ENCODE data around the gene NECTIN1. TPM values are rescaled to one million over a fixed set of nuclear protein-coding genes. Genes with fewer than 3 reads are reported as not detected.

The NECTIN1 gene
- total RNA-seq, 2 experiments from 2014 or later = 5.8 to 14.3 TPM

DNA sequence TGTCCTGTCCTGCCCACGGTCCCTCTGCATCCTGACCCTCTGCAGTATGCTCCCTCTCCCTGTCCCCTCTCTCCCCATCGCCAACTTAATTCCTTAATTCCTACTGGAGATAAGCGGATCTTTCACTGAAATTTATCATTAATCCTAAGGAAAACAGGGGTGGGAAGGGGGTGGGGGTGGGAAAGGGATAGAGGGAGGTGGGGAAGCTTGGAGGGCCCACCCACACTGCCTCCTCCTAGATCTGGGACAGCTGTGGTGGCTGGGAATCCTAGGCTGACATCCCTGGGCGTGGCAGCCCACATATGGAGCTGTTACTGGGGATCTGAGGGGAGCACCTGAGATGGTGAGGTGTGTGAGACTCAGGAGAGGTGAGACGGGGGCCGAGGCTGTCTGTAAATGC lies 14.4 kb downstream of the NECTIN1 start:
- Histone ChIP-seq H3K4me1 (ENCODE audit: insufficient read depth, low read length, poor library complexity, severe bottlenecking) (no peaks in the 10 kb centered on the region), H2AFZ (ENCODE audit: low read length) (no peak overlapping the region), H3K36me3 (ENCODE audit: insufficient read depth, low read length) (no peaks in the 10 kb centered on the region), H3K9me2 (ENCODE audit: insufficient read depth, low read length) (no peaks in the 10 kb centered on the region), H3K27ac (ENCODE audit: low read depth, low read length, poor library complexity, severe bottlenecking) (no peak overlapping the region), H3K79me2 (ENCODE audit: insufficient read depth, low read depth, low read length) (no peaks in the 10 kb centered on the region), H4K20me1 (ENCODE audit: insufficient read depth, low read length) (no peaks in the 10 kb centered on the region), H3K4me2 (ENCODE audit: low read length) (no peak overlapping the region), H3K9me3 (ENCODE audit: low read length) (no peaks in the 10 kb centered on the region), H3K4me3 (ENCODE audit: low read depth, low read length, poor library complexity, severe bottlenecking) (no peak overlapping the region)
- intact Hi-C loops (cut with micrococcal nuclease; ENCODE audit: unreplicated experiment) = no loop called here
- CTCF ChIA-PET (ENCODE audit: unreplicated experiment) = no interaction called here
- TF ChIP-seq EZH2phosphoT487 (IDR thresholded peaks at IDR 0.05; ENCODE audit: borderline replicate concordance, low read depth, low read length) = no peak
- TF ChIP-seq, protein P1, sequence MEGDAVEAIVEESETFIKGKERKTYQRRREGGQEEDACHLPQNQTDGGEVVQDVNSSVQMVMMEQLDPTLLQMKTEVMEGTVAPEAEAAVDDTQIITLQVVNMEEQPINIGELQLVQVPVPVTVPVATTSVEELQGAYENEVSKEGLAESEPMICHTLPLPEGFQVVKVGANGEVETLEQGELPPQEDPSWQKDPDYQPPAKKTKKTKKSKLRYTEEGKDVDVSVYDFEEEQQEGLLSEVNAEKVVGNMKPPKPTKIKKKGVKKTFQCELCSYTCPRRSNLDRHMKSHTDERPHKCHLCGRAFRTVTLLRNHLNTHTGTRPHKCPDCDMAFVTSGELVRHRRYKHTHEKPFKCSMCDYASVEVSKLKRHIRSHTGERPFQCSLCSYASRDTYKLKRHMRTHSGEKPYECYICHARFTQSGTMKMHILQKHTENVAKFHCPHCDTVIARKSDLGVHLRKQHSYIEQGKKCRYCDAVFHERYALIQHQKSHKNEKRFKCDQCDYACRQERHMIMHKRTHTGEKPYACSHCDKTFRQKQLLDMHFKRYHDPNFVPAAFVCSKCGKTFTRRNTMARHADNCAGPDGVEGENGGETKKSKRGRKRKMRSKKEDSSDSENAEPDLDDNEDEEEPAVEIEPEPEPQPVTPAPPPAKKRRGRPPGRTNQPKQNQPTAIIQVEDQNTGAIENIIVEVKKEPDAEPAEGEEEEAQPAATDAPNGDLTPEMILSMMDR (conservative IDR thresholded peaks at IDR 0.05; ENCODE audit: low read length) = no peak
- POLR2A ChIA-PET = no interaction called here
- DNase-seq (ENCODE audit: low spot score) = no peak
- no TSS peak for BruUV-seq (replicated peaks)

DNA sequence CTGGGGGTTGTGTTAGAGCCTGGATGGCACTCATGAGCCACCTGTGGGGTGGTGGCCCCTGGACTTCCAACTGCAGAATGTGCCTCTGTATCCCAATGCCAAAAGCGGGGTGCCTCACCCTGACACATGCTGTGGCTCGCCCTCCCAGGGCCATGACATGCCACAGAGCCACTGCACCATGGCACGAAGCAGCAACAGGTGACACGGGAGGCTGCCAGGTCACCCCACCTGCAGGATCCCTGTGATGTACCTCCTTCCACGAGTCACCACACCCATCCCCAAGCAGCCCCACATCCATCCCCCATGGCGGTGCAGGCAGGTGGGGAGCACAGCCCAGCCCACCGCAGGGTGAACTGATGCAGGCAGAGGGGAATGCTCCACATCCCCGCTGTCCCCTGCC lies 14.8 kb downstream of the NECTIN1 start:
- Histone ChIP-seq H3K79me2 (ENCODE audit: insufficient read depth, low read depth, low read length) (no peaks in the 10 kb centered on the region), H3K4me1 (ENCODE audit: insufficient read depth, low read length, poor library complexity, severe bottlenecking) (no peaks in the 10 kb centered on the region), H2AFZ (ENCODE audit: low read length) (no peak overlapping the region), H3K27ac (ENCODE audit: low read depth, low read length, poor library complexity, severe bottlenecking) (no peak overlapping the region), H3K4me3 (ENCODE audit: low read depth, low read length, poor library complexity, severe bottlenecking) (no peak overlapping the region), H3K4me2 (ENCODE audit: low read length) (no peak overlapping the region), H4K20me1 (ENCODE audit: insufficient read depth, low read length) (no peaks in the 10 kb centered on the region), H3K9me2 (ENCODE audit: insufficient read depth, low read length) (no peaks in the 10 kb centered on the region), H3K9me3 (ENCODE audit: low read length) (no peaks in the 10 kb centered on the region), H3K36me3 (ENCODE audit: insufficient read depth, low read length) (no peaks in the 10 kb centered on the region)
- BruUV-seq (replicated peaks) = no TSS peak
- no peak for DNase-seq (ENCODE audit: low spot score)
- ChIA-PET POLR2A (no interaction called here), CTCF (ENCODE audit: unreplicated experiment) (no interaction called here)
- TF ChIP-seq EZH2phosphoT487 (IDR thresholded peaks at IDR 0.05; ENCODE audit: borderline replicate concordance, low read depth, low read length) = no peak
- TF ChIP-seq, protein P1 (conservative IDR thresholded peaks at IDR 0.05; ENCODE audit: low read length) = no peak
- intact Hi-C loops (cut with micrococcal nuclease; ENCODE audit: unreplicated experiment) = no loop called here

DNA sequence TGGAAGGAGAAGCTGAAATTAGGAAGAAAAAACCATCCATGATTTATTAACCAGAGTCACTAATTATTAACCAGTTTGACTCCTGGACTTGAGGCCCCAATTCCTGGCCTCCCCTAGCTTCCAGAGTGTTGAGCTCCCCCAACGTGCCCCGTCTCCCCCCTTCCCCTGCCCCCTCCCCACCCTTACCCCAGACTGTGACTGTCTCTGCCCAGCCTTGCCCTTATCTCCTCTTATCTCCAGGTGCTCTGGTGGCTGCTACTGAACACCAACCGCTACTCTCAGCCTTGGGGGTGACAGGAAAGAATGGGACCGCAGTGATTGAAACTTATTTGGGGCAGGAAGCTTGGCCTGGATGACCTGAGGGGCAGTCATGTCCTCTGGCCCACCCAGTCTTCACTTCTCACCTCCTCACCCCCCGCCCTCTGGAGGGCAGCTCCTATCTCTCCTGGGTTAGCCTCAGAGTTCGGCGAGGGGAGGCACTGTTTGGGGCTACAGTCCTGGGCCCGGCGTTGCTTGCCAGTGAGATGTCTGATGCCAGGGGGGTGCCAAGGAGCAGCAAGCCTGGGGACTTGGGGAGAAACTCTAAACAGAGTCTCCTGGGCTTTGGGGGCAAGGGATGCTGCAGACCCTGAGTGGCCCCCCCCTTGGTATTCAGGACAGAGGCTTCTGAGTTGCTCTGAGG lies 15.5 kb downstream of the NECTIN1 start:
- Histone ChIP-seq H3K9me3 (ENCODE audit: low read length) (no peaks in the 10 kb centered on the region), H3K4me1 (ENCODE audit: insufficient read depth, low read length, poor library complexity, severe bottlenecking) (no peaks in the 10 kb centered on the region), H3K79me2 (ENCODE audit: insufficient read depth, low read depth, low read length) (no peaks in the 10 kb centered on the region), H3K9me2 (ENCODE audit: insufficient read depth, low read length) (no peaks in the 10 kb centered on the region), H3K36me3 (ENCODE audit: insufficient read depth, low read length) (no peaks in the 10 kb centered on the region), H3K4me3 (ENCODE audit: low read depth, low read length, poor library complexity, severe bottlenecking) (no peak overlapping the region), H4K20me1 (ENCODE audit: insufficient read depth, low read length) (no peaks in the 10 kb centered on the region), H3K4me2 (ENCODE audit: low read length) (no peak overlapping the region), H2AFZ (ENCODE audit: low read length) (no peak overlapping the region), H3K27ac (ENCODE audit: low read depth, low read length, poor library complexity, severe bottlenecking) (no peak overlapping the region)
- POLR2A ChIA-PET = no interaction called here
- no TSS peak for BruUV-seq (replicated peaks)
- DNase-seq (ENCODE audit: low spot score) = no peak
- CTCF ChIA-PET (ENCODE audit: unreplicated experiment) = no interaction called here
- intact Hi-C loops (cut with micrococcal nuclease; ENCODE audit: unreplicated experiment) = no loop called here
- TF ChIP-seq, protein P1 (conservative IDR thresholded peaks at IDR 0.05; ENCODE audit: low read length) = no peak
- no peak for TF ChIP-seq EZH2phosphoT487 (IDR thresholded peaks at IDR 0.05; ENCODE audit: borderline replicate concordance, low read depth, low read length)

Measured in OCI-LY7 (cell line).